ENCODE data around the gene ATRIP.

GRCh38 chr3:48398701-48399386, 47.7 kb upstream of the ATRIP start:
- TF ChIP-seq CTCF (IDR thresholded peaks at IDR 0.05), result no peak
- no peak for TF ChIP-seq POLR2AphosphoS5 (IDR thresholded peaks at IDR 0.05)
- TF ChIP-seq POLR2A (IDR thresholded peaks at IDR 0.05), result no peak

Data from stomach (tissue), 4 donors.